Colonic mucosa (tissue), 4 donors: Measurements from ENCODE around the gene VAV2. TPM values are rescaled to one million over a fixed set of nuclear protein-coding genes. Genes with fewer than 3 reads are reported as not detected.

Source experiments
- DNase-seq: peaks from one replicate; pipeline ENCODE4 v3.0.0-alpha.2; 2020
- H3K27ac ChIP-seq: fragments of 200-600 bp; one replicate; pipeline ENCODE4 v1.8.0; 2021
- H3K27me3 ChIP-seq: fragments of 200-600 bp; one replicate; pipeline ENCODE4 v1.8.0; 2021
- H3K36me3 ChIP-seq: fragments of 200-600 bp; one replicate; pipeline ENCODE4 v1.8.0; 2021
- H3K4me1 ChIP-seq: fragments of 200-600 bp; one replicate; pipeline ENCODE4 v1.8.0; 2021; ENCODE audit warnings: mild to moderate bottlenecking
- H3K4me3 ChIP-seq: fragments of 200-600 bp; one replicate; pipeline ENCODE4 v1.8.0; 2021
- H3K9ac ChIP-seq, 2 donors: one replicate each; pipeline ENCODE4 v1.7.0; 2013; ENCODE audit warnings: control low read depth in 2 of 2, low read depth in 2 of 2, low read length in 2 of 2
- H3K9me3 ChIP-seq: fragments of 200-600 bp; one replicate; pipeline ENCODE4 v1.8.0; 2021
- intact Hi-C: fragments of 100-400 bp; cut with DNase I; formaldehyde crosslinking; loops from one replicate; pipeline ENCODE4 v1.14.1; 2022
- total RNA-seq, 2 donors: library from RNA; stranded (reverse); fragmentation: NEBNext Ultra II Directional in 1 of 2; extraction: Animal tissue kit (Norgen Biotek cat#: 25700) in 1 of 2; gene quantifications; one replicate each; pipeline ENCODE4 v1.2.1, GENCODE V29; 2021
- TF ChIP-seq, protein P1 (sequence below): fragments of 200-600 bp; IDR thresholded peaks from one replicate; pipeline ENCODE4 v1.8.0; 2022; ENCODE audit warnings: antibody characterized with exemption, mild to moderate bottlenecking
- donor health status: healthy.
- donor health status: DM: no; HTN: no; CAD: no.
- donor health status: DM: no; HTN: no; CAD: no.

Gene VAV2
- total RNA-seq, 2 donors from 2014 or later, result 30.7 to 45.1 TPM

DNA sequence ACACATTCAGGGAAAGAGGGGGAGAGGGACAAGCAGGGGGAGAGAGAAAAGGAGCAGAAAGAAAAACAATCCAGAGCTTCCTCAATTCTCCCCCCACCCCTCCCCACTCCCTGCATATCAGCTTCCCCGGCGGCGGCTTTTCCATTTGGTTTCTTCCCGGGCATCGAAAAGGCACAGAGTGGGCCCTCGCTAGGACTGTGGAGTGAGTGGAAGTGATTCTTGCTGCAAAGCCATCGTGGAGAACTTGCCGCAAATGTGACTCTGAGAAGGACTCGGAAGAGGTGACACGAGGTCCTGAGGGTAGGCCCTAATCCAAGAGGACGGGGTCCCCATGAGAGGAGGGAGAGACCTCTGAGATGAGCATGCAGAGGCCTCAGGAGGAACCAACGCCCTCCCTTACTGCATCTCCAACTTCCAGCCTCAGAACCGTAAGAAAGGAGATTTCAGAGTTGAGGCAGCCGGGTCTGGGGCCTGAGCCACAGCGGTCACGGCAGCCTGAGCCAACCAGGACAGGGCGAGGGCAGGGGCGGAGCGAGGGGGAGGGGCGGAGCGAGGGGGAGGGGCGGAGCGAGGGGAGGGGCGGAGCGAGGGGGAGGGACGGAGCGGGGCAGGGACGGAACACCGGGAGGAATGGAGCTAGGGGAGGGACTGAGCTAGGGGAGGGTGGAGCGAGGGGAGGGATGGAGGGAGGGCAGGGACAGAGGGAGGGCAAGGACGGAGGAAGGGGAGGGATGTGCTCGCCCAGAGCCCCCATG, 232.8 kb downstream of the VAV2 start:
- H3K4me1 ChIP-seq, result no peaks in the 10 kb centered on the region
- no peak overlapping the region for H3K27ac ChIP-seq
- DNase-seq, result no peak
- TF ChIP-seq, protein P1, sequence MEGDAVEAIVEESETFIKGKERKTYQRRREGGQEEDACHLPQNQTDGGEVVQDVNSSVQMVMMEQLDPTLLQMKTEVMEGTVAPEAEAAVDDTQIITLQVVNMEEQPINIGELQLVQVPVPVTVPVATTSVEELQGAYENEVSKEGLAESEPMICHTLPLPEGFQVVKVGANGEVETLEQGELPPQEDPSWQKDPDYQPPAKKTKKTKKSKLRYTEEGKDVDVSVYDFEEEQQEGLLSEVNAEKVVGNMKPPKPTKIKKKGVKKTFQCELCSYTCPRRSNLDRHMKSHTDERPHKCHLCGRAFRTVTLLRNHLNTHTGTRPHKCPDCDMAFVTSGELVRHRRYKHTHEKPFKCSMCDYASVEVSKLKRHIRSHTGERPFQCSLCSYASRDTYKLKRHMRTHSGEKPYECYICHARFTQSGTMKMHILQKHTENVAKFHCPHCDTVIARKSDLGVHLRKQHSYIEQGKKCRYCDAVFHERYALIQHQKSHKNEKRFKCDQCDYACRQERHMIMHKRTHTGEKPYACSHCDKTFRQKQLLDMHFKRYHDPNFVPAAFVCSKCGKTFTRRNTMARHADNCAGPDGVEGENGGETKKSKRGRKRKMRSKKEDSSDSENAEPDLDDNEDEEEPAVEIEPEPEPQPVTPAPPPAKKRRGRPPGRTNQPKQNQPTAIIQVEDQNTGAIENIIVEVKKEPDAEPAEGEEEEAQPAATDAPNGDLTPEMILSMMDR, result no peak
- intact Hi-C loops, result no loop called here
- no peaks in the 10 kb centered on the region for H3K27me3 ChIP-seq
- no peak overlapping the region for H3K4me3 ChIP-seq
- H3K36me3 ChIP-seq, result no peaks in the 10 kb centered on the region
- no peak overlapping the region for H3K9ac ChIP-seq
- no peaks in the 10 kb centered on the region for H3K9me3 ChIP-seq

- Histone ChIP-seq H3K27me3 (no peaks in the 10 kb centered on the region), H3K4me1 (no peaks in the 10 kb centered on the region), H3K9me3 (no peaks in the 10 kb centered on the region), H3K27ac (no peak overlapping the region), H3K4me3 (no peak overlapping the region), H3K9ac (no peak overlapping the region), H3K36me3 (no peaks in the 10 kb centered on the region)
- intact Hi-C loops, result no loop called here
- no peak for DNase-seq
- TF ChIP-seq, protein P1, result no peak
These were observed 233.9 kb downstream of the VAV2 start for GRCh38 chr9:133758228-133758627.

GRCh38 chr9:133754688-133755227, 237.4 kb downstream of the VAV2 start:
- no peak for DNase-seq
- Histone ChIP-seq H3K9ac (no peak overlapping the region), H3K4me1 (no peaks in the 10 kb centered on the region), H3K4me3 (no peak overlapping the region), H3K36me3 (no peaks in the 10 kb centered on the region), H3K9me3 (no peaks in the 10 kb centered on the region), H3K27ac (no peak overlapping the region), H3K27me3 (no peaks in the 10 kb centered on the region)
- intact Hi-C loops, result no loop called here
- TF ChIP-seq, protein P1, result no peak

DNA sequence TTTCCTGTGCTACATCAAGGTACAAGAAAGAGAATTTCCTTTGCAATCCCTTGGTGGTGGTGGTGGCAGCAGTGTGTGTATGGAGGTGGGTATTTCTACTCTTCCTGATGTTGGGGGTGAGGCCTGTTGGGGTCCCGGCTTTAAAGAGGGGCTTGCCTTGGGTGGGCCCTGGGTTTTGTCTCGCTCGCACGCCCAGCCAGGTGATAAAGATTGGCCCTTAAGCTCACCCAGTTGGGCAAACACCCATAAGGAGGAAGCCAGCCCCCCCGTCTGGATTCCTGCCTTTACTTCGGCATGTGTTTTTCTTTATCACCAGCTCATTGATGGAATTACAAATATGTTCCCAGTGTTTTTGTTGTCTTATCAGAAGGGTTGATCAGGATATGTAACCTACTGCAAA, 237.9 kb downstream of the VAV2 start:
- Histone ChIP-seq H3K4me3 (no peak overlapping the region), H3K27me3 (no peaks in the 10 kb centered on the region), H3K27ac (no peak overlapping the region), H3K36me3 (no peaks in the 10 kb centered on the region), H3K9me3 (no peaks in the 10 kb centered on the region), H3K4me1 (no peaks in the 10 kb centered on the region), H3K9ac (no peak overlapping the region)
- intact Hi-C loops, result no loop called here
- TF ChIP-seq, protein P1, result no peak
- no peak for DNase-seq

DNA sequence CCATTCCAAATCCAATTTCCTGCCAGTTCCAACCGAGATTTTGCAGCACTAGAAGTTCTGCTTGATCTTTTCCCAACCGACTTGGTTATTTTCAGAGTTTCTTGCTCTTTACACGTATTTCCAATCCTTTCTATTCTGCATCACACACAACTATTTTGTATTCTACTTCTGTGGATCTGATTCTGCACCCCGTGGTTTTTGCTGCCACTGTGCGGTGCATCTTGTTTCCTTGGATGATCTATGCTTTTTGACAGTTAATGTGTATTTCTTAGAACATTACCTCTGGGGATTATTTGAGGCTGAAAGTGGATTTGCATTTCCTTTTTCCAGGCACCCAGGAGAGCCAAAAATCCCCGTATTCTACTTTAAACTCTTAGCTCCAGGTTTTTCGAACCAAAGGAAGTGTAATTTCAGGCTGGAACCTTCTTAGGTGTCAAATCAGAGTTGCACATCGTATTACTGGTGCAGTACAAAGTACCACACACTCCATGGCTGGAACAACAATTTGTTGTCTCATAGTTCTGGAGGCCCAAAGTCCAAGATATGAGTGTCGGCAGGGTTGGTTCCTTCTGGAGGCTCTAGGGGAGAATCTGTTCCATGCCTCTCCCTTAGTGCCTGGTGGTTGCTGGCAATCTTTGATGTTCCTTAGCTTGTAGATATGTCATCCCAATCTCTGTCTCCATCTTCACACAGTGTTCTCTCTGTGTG, 239.2 kb downstream of the VAV2 start:
- no peak overlapping the region for H3K9ac ChIP-seq
- no peaks in the 10 kb centered on the region for H3K9me3 ChIP-seq
- intact Hi-C loops, result no loop called here
- no peak for DNase-seq
- no peaks in the 10 kb centered on the region for H3K4me1 ChIP-seq
- no peaks in the 10 kb centered on the region for H3K27me3 ChIP-seq
- TF ChIP-seq, protein P1, result no peak
- H3K4me3 ChIP-seq, result no peak overlapping the region
- no peak overlapping the region for H3K27ac ChIP-seq
- H3K36me3 ChIP-seq, result no peaks in the 10 kb centered on the region
